Left forelimb (tissue), 1 donor: Measurements from ENCODE around the gene F7.
"Not testable (repeated sequence)": the region's sequence is repeated elsewhere in the genome, so short reads cannot be mapped to it uniquely, and the experiment has no call there.

Experiments used
- DNase-seq: peaks from one replicate; pipeline ENCODE4 v3.0.0-alpha.2; 2018; ENCODE audit warnings: low spot score

The F7 gene

DNA sequence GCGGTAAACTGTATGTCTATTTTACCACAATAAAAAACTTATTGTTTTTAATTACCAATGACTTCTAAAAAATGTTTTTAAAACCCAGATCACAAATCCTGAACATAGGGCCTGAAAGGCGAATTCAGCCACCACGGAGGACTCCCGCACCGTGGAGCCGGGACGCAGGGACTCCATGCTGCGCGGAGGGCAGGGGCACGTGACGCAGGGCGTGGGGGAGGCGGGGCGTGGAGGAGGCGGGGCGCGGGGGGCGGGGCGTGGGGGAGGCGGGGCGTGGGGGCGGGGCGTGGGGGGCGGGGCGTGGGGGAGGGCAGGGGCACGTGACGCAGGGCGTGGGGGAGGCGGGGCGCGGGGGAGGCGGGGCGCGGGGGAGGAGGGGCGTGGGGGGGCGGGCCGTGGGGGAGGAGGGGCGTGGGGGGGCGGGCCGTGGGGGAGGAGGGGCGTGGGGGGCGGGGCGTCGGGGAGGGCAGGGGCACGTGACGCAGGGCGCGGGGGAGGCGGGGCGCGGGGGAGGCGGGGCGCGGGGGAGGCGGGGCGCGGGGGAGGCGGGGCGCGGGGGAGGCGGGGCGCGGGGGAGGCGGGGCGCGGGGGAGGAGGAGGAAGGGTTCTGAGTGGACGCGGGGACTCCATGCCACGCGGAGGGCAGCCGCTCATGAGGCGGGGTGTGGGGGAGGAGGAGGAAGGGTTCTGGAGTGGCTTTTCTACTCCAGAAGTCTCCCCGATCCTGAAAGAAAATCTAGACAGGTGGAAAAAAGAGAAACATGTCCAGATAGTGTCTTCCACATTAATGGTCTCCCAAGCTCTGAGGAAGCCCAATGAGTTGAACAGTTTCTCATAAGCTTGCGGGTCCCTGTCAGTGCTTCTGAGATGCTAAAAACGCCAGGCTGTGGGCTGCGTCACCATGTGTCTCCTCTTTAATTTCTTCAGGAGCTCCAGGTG is 48.5 kb downstream of the F7 start:
- DNase-seq, result peak; percentile 82

DNA sequence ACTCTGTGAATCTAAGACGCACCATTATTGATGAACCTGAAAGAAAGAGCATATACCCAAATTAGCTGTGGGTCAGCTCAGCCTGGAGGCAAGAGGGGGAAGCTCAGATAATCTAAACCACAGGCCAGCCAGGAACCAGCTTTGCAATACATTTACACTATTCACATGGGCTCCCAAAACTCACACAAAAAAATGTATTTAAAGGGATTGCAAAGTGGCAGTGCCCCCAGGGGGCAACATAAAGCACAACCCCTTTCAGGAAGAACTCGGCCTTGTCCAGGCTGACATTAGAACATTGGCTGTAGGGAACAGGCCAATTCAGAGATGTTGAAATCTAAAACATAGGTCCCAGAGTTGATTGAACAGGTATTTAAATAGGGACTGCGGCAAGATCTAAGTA is 49.6 kb downstream of the F7 start:
- no peak for DNase-seq

DNA sequence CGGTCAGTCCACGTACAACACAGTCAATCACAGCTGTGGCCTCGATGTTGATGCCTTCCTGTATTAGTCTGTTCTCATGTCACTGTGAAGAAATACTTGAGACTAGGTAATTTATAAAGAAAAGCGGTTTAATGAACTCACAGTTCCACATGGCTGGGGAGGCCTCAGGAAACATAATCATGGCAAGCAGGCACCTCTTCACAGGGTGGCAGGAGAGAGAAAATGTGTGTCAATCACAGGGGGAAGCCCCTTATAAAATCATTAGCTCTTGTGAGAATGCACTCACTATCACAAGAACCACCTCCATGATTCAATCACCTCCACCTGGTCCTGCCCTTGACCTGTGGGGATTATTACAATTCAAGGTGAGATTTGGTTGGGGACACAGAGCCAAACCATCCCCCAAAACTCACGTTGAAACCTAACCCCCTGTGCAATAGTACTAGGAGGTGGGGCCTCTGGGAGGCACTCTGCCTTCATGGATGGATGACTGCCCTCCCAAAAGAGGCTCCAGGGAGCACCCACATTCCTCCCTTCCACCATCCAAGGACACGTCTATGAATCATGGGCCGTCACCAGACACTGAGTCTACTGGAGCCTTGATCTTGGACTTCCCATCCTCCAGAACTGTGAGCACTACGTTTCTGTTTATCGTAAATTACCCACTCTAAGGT is 50.5 kb downstream of the F7 start:
- DNase-seq, result no peak

DNA sequence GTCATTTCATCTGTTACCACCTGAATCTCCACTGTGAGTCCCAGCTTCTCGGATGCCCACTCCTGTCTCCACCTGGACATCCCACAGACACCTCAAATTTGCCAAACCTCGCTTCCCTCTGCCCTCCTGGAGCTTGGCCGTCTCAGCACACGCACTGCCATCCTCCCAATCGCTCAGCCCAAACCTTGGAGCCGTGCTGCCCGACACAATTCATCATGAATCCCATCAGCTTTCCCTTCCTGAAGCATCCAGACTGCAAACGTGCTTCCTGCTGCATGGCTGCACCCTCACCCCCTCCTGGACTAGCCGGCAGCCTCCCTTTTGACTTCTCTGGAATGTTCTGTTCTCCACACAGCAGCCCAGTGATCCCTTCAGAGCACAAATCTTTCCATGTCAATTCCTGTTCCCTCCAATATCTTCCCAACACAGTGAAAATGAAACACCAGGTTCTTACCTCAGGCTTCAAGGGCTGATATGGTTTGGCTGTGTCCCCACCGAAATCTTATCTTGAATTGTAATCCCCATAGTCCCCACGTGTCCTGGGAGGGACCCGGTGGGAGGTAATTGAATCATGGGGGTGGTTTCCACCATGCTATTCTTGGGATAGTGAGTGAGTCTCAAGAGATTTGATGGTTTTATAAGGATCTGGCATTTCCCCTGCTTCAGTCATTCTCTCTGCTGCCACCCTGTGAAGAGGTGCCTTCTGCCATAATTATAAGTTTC is 51.8 kb downstream of the F7 start:
- no peak for DNase-seq

DNA sequence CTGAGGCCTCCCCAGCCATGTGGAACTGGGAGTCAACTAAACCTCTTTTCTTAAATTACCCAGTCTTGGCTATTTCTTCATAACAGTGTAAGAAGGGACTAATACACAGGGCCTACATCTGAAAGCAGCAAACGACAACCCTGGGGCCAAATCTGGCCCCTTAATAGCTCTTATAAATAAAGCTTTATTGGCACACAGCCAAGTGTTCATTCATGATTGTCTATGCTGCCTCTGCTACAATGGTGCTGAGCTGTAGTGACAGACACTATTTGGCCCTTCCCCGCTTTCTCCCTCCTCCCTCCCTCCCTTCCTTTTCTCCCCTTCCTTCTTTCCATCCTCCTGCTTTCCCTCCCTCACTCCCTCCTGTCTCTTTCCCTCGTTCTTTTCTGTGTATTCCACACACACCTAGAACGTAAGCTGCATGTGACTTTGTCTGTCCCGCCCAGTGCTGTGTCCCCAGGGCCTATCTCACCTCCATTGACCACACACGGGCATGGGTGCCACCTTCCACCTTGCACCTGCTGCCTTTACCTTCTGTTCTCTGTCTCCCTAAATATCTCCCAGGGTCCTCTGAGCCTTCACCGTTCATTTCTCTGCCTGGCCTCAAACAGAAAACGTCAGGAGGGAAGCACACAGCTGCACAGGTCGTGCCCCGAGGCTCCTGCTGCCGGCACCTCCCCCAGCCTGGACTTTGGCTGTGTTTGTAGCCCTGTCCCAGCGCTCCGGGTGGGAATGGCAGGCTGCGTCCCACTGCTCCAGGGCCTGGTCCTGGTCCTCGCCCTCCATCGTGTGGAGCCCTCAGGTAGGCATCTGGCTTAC is 52.5 kb downstream of the F7 start, which contains the start of gene PROZ:
Gene PROZ (plus strand): TSS at position 720 of the 819 bp plus-strand sequence. CDS start 13 bp downstream, at position 733.
- no peak for DNase-seq

DNA sequence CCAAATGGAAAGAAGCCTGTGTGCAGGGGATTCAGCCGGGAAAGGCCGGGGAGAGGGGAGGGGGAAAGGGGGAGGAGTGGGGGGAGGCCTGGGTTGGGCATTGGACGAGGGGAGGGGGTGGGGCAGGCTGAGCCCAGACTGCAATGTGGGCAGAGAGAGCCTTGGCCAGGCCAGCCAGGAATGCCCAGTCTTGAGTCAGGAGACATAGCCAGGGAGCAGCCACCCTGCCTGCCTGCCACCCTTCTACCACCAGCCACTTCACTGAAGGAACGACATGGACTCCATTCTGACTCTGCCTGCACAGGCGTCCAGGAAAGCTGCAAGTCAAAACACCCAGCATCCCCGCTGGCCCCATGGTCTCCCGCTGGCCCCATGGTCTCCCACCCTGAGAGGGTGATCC is 53.4 kb downstream of the F7 start:
- DNase-seq, result no peak

DNA sequence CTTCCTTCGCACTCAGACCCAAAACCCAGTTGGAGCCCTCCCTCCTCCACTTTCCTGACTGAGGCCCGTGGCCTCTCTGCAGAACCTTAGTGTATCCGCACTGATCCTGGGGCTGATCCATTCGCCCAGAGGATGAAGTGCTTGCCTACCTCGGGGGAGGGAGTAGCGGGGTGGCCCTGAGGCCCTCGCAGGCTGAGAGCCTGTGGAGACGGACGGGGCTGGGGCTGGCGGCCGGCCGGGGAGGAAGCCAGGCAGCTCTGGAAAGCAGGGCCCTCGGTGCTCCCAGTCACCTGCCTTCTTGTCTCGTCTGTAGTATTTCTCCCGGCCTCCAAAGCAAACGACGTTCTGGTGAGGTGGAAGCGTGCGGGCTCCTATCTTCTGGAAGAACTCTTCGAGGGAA is 54.1 kb downstream of the F7 start:
- no peak for DNase-seq

DNA sequence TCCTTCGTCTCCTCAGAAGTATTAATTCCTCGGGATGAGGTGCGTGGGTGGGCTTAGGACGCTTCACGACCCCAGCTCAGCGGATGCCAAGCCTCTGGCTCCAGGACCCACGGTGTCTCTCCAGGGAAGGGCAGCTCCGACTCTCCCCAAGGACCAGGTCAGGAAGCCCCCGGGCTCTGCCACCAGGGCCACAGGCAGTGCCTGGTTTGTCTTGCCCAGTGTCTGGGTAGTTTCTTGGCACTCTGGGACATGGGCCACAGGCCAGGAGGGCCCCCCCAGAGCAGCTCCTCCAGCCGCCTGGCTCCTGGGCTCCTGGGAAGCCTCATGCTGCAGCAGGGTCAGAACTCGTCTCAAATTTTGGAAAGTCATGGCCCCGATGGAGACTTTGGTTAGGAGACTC is 55.4 kb downstream of the F7 start:
- no peak for DNase-seq

DNA sequence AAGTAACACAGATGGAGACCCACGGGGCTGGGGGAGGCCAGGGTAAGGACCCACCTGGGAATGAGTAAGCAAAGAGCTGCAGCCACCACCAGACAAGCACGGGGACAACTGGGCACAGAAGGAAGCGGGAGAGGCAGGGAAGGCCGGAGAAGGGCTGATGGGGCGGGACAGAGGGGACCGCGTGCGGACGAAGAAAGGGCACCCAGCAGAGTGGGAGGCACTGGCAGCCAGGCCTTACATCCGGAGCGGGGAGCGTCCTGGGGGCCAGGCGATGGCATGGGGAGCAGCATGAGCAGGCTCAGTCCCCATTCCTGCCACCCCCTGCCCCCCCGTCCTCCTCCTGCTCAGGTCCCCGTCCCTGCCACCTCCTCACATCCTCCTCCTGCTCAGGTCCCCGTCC is 55.8 kb downstream of the F7 start:
- no peak for DNase-seq

DNA sequence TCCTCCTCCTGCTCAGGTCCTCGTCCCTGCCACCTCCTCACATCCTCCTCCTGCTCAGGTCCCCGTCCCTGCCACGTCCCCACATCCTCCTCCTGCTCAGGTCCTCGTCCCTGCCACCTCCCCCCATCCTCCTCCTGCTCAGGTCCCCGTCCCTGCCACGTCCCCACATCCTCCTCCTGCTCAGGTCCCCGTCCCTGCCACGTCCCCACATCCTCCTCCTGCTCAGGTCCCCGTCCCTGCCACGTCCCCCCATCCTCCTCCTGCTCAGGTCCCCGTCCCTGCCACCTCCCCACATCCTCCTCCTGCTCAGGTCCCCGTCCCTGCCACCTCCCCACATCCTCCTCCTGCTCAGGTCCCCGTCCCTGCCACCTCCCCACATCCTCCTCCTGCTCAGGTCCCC is 56.4 kb downstream of the F7 start:
- not testable (repeated sequence) for DNase-seq

DNA sequence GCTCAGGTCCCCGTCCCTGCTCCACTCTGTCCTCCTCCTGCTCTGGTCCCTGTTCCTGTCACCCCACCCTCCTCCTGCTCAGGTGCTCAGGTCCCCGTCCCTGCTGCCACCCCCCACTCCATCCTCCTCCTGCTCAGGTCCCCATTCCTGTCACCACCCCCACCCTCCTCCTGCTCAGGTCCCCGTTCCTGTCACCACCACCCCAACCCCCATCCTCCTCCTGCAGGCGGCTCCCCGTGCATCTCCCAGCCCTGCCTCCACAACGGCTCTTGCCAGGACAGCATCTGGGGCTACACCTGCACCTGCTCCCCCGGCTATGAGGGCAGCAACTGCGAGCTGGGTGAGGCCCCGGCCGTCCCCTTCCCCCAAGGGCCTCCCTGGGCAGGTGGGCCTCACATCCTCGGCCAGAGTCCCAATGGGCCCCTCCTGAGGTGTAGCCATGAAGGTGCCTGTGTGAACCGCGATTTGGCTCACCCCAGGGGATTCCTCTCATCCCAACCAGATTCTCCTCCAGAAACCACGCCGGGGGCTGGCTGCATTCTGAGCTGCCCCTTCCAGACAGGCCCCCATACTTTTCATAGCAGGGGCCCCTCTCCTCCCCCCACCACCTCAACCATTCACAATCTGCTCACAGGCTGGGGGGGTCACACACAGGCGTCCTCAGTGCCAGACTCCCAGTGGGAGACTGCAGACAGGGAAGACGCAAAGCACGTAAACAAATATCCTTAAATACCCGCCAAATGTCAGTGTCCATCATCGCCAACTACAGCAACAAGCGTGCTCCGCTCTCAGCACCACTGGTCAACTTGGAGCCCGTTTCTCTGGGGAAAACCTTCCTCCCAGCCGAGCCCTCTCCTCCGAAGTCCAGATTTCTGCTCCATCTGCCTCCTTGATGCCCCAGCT is 57.4 kb downstream of the F7 start:
- DNase-seq, result no peak

DNA sequence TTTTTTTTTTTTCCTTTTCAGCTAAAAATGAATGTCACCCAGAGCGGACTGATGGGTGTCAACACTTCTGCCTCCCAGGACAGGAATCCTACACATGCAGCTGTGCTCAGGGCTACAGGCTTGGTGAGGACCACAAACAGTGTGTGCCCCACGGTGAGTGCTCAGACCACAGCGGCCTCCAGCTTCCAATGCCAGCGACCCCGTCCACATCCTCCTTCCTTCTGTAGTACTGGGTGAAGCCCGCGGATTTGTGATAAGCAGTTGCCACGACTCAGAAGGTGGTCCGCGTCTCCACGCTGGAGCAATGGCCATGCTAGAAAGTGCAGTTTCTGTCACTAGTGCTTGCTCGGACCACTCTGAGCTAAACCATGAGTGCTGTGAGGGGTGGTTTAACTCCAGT is 58.9 kb downstream of the F7 start:
- peak; percentile 47 for DNase-seq

DNA sequence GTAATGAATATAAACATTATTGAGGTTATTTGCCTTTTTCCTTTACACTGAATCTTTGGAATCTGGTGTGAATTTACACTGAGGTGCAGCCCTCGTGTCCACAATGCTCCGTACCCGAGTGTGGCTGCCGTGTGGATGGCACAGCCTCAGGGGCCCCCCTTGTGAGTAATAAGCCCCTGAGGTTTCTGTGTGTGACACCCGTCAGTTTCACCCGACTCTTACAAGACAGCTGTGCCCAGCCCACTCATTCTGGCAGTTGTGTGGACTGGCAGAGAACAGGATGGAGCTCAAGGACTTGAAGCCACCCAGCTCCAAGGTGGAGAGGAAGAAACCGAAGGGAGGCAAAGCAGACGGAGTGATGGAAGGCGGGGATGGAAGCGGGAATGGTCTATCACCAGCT is 60.7 kb downstream of the F7 start:
- DNase-seq, result no peak

DNA sequence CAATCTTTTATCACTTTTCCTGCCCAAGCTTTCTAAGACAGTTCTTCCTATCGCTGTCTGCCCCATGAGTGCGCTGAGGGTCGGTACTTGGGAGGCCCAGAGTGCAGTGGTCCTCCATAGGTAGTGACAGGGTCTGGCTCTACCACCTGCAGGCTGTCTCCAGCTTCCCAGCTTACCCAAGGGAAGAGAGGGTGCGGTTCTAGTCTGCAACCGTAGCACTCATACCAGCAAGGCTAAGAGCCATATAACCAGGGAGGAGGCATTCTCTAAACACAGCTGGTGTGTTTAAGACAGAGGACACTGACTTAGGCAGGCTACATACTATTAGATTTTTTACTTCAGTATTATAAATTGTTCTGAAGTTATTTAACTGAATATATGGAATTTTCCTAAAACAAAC is 61.1 kb downstream of the F7 start:
- no peak for DNase-seq

DNA sequence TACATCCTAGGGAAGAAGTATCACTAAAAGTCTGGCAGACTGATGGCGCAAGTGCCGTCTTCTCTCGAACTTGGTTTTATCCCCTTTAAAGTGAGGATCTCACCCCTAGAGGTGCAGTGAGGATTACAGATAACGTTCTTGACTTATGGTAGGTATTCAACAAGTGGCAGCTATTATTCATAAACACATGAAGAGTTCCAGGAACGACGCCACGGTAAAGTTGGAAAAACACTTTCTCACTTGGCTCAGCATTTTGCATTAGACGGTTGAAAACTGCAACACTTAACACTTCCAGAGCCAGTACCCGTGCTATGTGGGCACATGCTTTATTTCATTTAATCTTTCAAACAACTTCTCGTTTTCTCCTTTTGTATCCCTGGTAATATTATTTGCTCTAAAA is 61.6 kb downstream of the F7 start:
- DNase-seq, result no peak

DNA sequence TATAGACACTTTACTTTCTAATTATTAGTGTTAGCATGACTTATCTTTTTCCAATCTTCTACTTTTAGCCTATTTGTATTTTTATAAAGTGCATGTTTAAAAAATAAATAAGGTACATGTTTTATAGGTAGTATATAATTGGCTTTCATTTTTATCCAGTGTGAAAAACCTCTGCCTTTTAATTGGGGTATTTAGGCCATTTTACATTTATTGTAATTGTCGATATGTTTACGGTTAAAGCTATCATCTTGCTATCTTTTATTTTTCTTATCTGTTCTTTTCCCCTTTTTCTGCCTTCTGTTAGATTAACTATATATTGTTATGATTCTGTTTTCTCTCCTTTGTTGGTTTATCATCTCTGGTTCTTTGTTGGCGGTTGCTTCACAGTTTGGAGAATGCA is 62.0 kb downstream of the F7 start:
- no peak for DNase-seq

DNA sequence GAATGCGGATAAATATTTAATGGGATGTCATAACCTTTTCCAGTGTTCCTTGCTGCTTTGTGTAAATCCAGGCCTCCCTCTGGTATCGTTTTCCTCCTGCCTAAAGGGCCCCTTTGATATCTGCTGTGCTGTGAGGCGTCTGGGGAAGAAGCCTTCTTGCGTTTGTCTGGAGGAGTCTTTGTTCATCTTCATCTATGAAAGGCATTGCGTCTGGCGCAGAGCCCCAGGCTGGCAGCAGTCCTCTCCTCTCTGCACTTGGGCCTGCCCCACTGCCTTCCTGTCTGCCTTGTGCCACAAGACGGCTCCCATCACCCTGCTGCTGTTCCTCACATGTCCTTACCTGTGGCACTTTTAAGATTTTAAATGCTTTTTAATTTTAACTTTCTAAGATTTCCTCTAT is 62.6 kb downstream of the F7 start:
- DNase-seq, result peak; percentile 34

DNA sequence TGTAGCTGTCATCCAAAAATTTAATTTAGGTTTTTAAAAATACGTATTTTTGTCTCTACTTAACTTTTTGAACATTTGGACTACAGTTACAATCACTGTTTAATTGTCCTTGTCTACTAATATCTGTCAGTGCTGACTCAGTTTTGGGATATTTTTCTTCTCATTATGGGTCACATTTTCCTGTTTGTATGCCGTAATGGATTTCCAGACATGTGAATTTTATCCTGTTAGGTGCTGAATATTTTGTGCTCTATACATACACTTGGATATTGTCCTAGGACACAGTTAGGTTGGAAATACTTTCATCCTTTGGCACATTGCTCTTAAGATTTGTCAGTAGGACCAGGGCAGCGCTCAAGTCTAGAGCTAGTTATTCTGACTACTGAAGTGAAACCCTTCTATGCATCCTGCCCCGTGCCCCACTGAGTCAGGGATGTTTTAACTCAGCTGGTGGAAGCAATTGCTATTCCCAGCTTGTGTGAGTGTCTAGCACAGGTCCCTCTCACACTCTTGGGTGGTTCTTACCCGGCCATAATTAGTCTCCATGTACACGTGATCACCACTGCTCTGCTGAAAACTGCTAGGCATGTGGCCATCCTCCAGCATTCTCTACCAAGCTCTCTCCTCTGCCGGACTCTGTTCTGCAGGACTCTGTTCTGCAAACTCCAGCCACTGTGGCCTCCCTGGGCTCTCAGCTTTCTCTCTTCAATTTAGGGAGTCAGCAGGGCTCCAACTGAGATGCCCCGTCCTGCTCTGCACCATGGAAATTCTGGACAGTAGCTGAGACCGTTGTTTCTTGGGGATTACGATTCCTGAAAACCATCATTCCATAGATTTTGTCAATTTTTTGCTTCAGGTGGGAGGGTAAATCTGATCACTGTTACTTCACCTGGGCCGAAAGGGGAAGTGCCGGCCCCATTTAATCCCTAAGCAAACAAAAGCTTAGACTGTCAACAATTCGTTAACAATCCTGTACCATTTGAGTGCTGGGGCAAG is 64.0 kb downstream of the F7 start:
- peak; percentile 49 for DNase-seq
